Parathyroid adenoma (tissue), 2 donors: ENCODE measurements around the gene PEAK1.
"Not testable (repeated sequence)": the region's sequence is repeated elsewhere in the genome, so short reads cannot be mapped to it uniquely, and the experiment has no call there.

Source experiments
- H2AFZ ChIP-seq: fragments of 300-600 bp; sonication (generic); one replicate; pipeline ENCODE4 v1.7.0; 2017; ENCODE audit warnings: antibody characterized with exemption, mild to moderate bottlenecking
- H3K27ac ChIP-seq: fragments of 300-600 bp; sonication (generic); one replicate; pipeline ENCODE4 v1.7.0; 2017
- H3K27me3 ChIP-seq: fragments of 300-600 bp; sonication (generic); one replicate; pipeline ENCODE4 v1.7.0; 2017; ENCODE audit warnings: low read length; ENCODE audit not compliant: control insufficient read depth, insufficient read depth
- H3K36me3 ChIP-seq: fragments of 300-600 bp; sonication (generic); one replicate; pipeline ENCODE4 v1.7.0; 2017; ENCODE audit warnings: low read length; ENCODE audit not compliant: control insufficient read depth, insufficient read depth
- H3K4me1 ChIP-seq: fragments of 300-600 bp; sonication (generic); one replicate; pipeline ENCODE4 v1.7.0; 2017; ENCODE audit warnings: control low read depth
- H3K4me2 ChIP-seq: fragments of 300-600 bp; sonication (generic); one replicate; pipeline ENCODE4 v1.7.0; 2017; ENCODE audit warnings: low read length
- H3K4me3 ChIP-seq: fragments of 300-600 bp; sonication (generic); one replicate; pipeline ENCODE4 v1.7.0; 2017; ENCODE audit warnings: low read depth, low read length
- H3K79me2 ChIP-seq: fragments of 300-600 bp; sonication (generic); one replicate; pipeline ENCODE4 v1.7.0; 2017; ENCODE audit warnings: control low read depth
- H3K9ac ChIP-seq: fragments of 300-600 bp; sonication (generic); one replicate; pipeline ENCODE4 v1.7.0; 2017; ENCODE audit warnings: mild to moderate bottlenecking
- H3K9me3 ChIP-seq: fragments of 300-600 bp; sonication (generic); one replicate; pipeline ENCODE4 v1.7.0; 2017; ENCODE audit warnings: low read length; ENCODE audit not compliant: control insufficient read depth
- CTCF ChIP-seq: fragments of 300-600 bp; sonication (generic); IDR thresholded peaks from one replicate; pipeline ENCODE4 v1.7.0; 2017; ENCODE audit warnings: antibody characterized with exemption, mild to moderate bottlenecking
- donor health status: primary hyperparathyroidism.

Gene PEAK1

DNA sequence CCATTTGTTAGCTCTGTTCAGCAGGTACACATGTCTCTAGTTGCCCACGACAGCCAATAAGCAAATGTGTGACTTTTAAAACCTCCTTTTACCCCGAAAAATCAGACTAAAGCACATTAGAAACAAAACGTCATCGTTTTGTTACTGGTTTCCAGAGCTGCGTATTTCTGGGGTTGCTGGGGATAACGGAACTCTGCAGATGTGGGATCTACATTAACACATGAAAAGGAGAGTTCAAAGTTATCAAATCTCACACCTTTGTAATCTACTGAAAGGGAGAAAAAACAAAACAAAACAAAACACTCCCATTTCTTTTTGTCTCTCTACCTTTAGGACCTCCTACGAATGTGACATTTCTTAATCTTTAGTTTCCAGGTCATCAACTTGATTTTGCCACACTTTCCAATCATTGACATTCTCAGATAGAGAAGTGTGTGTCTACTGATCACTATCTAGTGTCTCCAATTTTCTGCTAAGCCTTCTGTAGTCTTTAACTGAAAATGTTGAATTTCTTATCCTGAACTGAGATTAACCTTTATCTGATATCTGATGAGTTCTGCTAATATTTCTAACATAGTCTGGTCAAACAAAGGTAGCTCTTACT lies 256.0 kb downstream of the PEAK1 start:
- H2AFZ ChIP-seq = no peak overlapping the region
- H3K27ac ChIP-seq = no peak overlapping the region
- H3K9me3 ChIP-seq = no peaks in the 10 kb centered on the region
- H3K4me1 ChIP-seq = no peaks in the 10 kb centered on the region
- H3K4me3 ChIP-seq = no peak overlapping the region
- H3K36me3 ChIP-seq = no peaks in the 10 kb centered on the region
- no peak overlapping the region for H3K9ac ChIP-seq
- no peak for TF ChIP-seq CTCF
- no peaks in the 10 kb centered on the region for H3K27me3 ChIP-seq
- no peak overlapping the region for H3K4me2 ChIP-seq
- no peaks in the 10 kb centered on the region for H3K79me2 ChIP-seq

- Histone ChIP-seq H3K4me1 (no peaks in the 10 kb centered on the region), H3K4me3 (no peak overlapping the region), H3K27ac (no peak overlapping the region), H3K36me3 (no peaks in the 10 kb centered on the region), H3K9me3 (no peaks in the 10 kb centered on the region), H3K4me2 (no peak overlapping the region), H3K27me3 (no peaks in the 10 kb centered on the region), H3K79me2 (no peaks in the 10 kb centered on the region), H2AFZ (no peak overlapping the region), H3K9ac (no peak overlapping the region)
- no peak for TF ChIP-seq CTCF
Measured at GRCh38 chr15:77162872-77163633, 256.9 kb downstream of the PEAK1 start.

- no peak for TF ChIP-seq CTCF
- Histone ChIP-seq H3K4me3 (no peak overlapping the region), H3K9me3 (no peaks in the 10 kb centered on the region), H3K9ac (no peak overlapping the region), H3K4me1 (no peaks in the 10 kb centered on the region), H3K79me2 (no peaks in the 10 kb centered on the region), H2AFZ (no peak overlapping the region), H3K27me3 (no peaks in the 10 kb centered on the region), H3K36me3 (no peaks in the 10 kb centered on the region), H3K4me2 (no peak overlapping the region), H3K27ac (no peak overlapping the region)
Measured at GRCh38 chr15:77160562-77161478, 259.1 kb downstream of the PEAK1 start.

DNA sequence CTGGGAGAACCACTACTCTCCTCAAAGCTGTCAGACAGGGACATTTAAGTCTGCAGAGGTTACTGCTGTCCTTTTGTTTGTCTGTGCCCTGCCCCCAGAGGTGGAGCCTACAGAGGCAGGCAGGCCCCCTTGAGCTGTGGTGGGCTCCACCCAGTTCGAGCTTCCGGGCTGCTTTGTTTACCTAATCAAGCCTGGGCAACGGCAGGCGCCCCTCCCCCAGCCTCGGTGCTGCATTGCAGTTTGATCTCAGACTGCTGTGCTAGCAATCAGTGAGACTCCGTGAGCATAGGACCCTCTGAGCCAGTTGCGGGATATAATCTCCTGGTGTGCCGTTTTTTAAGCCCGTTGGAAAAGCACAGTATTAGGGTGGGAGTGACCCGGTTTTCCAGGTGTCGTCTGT lies 263.9 kb downstream of the PEAK1 start:
- H3K9ac ChIP-seq, H2AFZ ChIP-seq, H3K27ac ChIP-seq, H3K4me2 ChIP-seq, H3K9me3 ChIP-seq, H3K27me3 ChIP-seq, H3K79me2 ChIP-seq, H3K4me1 ChIP-seq, H3K36me3 ChIP-seq, H3K4me3 ChIP-seq: not testable (repeated sequence)

GRCh38 chr15:77148191-77148590 lies 271.7 kb downstream of the PEAK1 start:
- no peak overlapping the region for H3K9ac ChIP-seq
- TF ChIP-seq CTCF = no peak
- no peaks in the 10 kb centered on the region for H3K79me2 ChIP-seq
- no peaks in the 10 kb centered on the region for H3K4me1 ChIP-seq
- no peaks in the 10 kb centered on the region for H3K27me3 ChIP-seq
- H3K36me3 ChIP-seq = no peaks in the 10 kb centered on the region
- no peak overlapping the region for H3K4me2 ChIP-seq
- H2AFZ ChIP-seq = no peak overlapping the region
- H3K9me3 ChIP-seq = no peaks in the 10 kb centered on the region
- H3K4me3 ChIP-seq = no peak overlapping the region
- no peak overlapping the region for H3K27ac ChIP-seq
